LoVo (cell line): ENCODE data around the gene PRAMEF18.
"Not testable (repeated sequence)": the region's sequence is repeated elsewhere in the genome, so short reads cannot be mapped to it uniquely, and the experiment has no call there.

Source experiments
- DNase-seq: peaks from one replicate; pipeline ENCODE4 v3.0.0-alpha.2; 2016; ENCODE audit warnings: low spot score

Gene PRAMEF18

GRCh38 chr1:13225675-13226204 lies at the start of gene PRAMEF18:
Gene PRAMEF18, minus strand, starts transcription at chr1:13226154. Its CDS starts 48 bp downstream, at chr1:13226106.
- not testable (repeated sequence) for DNase-seq

GRCh38 chr1:13265124-13265523 lies 39.2 kb upstream of the PRAMEF18 start:
- not testable (repeated sequence) for DNase-seq

- DNase-seq, result not testable (repeated sequence)
Measured at GRCh38 chr1:13253898-13254297, 27.9 kb upstream of the PRAMEF18 start, which contains the start of gene PRAMEF5. Gene PRAMEF5, plus strand, starts transcription at chr1:13254198. Its CDS starts 5,071 bp downstream, at chr1:13259269.

- not testable (repeated sequence) for DNase-seq
Measured at GRCh38 chr1:13247122-13247521, 21.2 kb upstream of the PRAMEF18 start.

GRCh38 chr1:13246554-13246871 lies 20.6 kb upstream of the PRAMEF18 start:
- not testable (repeated sequence) for DNase-seq

- not testable (repeated sequence) for DNase-seq
Measured at GRCh38 chr1:13245841-13246553, 20.0 kb upstream of the PRAMEF18 start.

- DNase-seq, result not testable (repeated sequence)
Measured at GRCh38 chr1:13243536-13244263, 17.7 kb upstream of the PRAMEF18 start.

GRCh38 chr1:13239633-13240032 lies 13.7 kb upstream of the PRAMEF18 start:
- DNase-seq, result not testable (repeated sequence)

GRCh38 chr1:13237572-13237971 lies 11.6 kb upstream of the PRAMEF18 start:
- not testable (repeated sequence) for DNase-seq

- DNase-seq, result not testable (repeated sequence)
Measured at GRCh38 chr1:13234057-13234456, 8.1 kb upstream of the PRAMEF18 start.

- not testable (repeated sequence) for DNase-seq
Measured at GRCh38 chr1:13232056-13232455, 6.1 kb upstream of the PRAMEF18 start.

GRCh38 chr1:13231061-13231750 lies 5.3 kb upstream of the PRAMEF18 start:
- DNase-seq, result not testable (repeated sequence)

- DNase-seq, result not testable (repeated sequence)
Measured at GRCh38 chr1:13230601-13231000, 4.6 kb upstream of the PRAMEF18 start.

- DNase-seq, result not testable (repeated sequence)
Measured at GRCh38 chr1:13230096-13230495, 4.1 kb upstream of the PRAMEF18 start.

- no peak for DNase-seq
Measured at GRCh38 chr1:13228343-13228781, 2.4 kb upstream of the PRAMEF18 start.

- not testable (repeated sequence) for DNase-seq
Measured at GRCh38 chr1:13227271-13228055, 1.5 kb upstream of the PRAMEF18 start.

- no peak for DNase-seq
Measured at GRCh38 chr1:13224480-13225060, 1.4 kb downstream of the PRAMEF18 start.

- not testable (repeated sequence) for DNase-seq
Measured at GRCh38 chr1:13222788-13223187, 3.2 kb downstream of the PRAMEF18 start.

GRCh38 chr1:13219203-13219602 lies 6.8 kb downstream of the PRAMEF18 start:
- not testable (repeated sequence) for DNase-seq

- not testable (repeated sequence) for DNase-seq
Measured at GRCh38 chr1:13216619-13217018, 9.3 kb downstream of the PRAMEF18 start.

GRCh38 chr1:13208712-13209111 lies 17.2 kb downstream of the PRAMEF18 start:
- DNase-seq, result not testable (repeated sequence)
